Body of pancreas (tissue), 4 donors: ENCODE data around the gene CFAP57. TPM values are rescaled to one million over a fixed set of nuclear protein-coding genes. Genes with fewer than 3 reads are reported as not detected.

Experiments
- ATAC-seq: fragments of 150-250 bp; one replicate; pipeline ENCODE4 v1.9.1; 2016
- DNase-seq, 4 donors: peaks; one replicate each; pipeline ENCODE4 v3.0.0-alpha.2; 2019
- H3K27ac ChIP-seq, 4 donors: fragments of 200-600 bp; sonication (generic); 1 replicate in 3 of 4; 2 replicates in 1 of 4; pipeline versions ENCODE4 v1.5.1 to v1.6.1; 2016 to 2019; ENCODE audit warnings: mild to moderate bottlenecking in 1 of 4, mixed read lengths in 1 of 4, moderate library complexity in 1 of 4
- H3K27me3 ChIP-seq, 2 donors: fragments of 200-600 bp; sonication (generic); one replicate each; pipeline ENCODE4 v1.6.0; 2016; ENCODE audit warnings: mild to moderate bottlenecking in 1 of 2
- H3K36me3 ChIP-seq, 2 donors: fragments of 200-600 bp; sonication (generic); replicated peaks in 1 of 2; 2 replicates each; pipeline ENCODE4 v1.5.1; 2016; ENCODE audit warnings: low read depth in 2 of 2; ENCODE audit not compliant: insufficient read depth in 1 of 2
- H3K4me1 ChIP-seq: fragments of 200-600 bp; sonication (generic); one replicate; pipeline ENCODE4 v1.6.0; 2016
- H3K4me3 ChIP-seq, 2 donors: fragments of 200-600 bp; sonication (generic); 1 replicate in 1 of 2; 2 replicates in 1 of 2; pipeline ENCODE4 v1.5.1; 2016 to 2019
- H3K9me3 ChIP-seq, 3 donors: fragments of 200-600 bp; sonication (generic); 1 replicate in 2 of 3; 2 replicates in 1 of 3; pipeline ENCODE4 v1.5.1; 2016
- CTCF ChIP-seq, 7 experiments: fragments of 450-650 bp in 4 of 7; fragments of 200-600 bp in 3 of 7; sonication (generic) in 3 of 7; IDR thresholded peaks; one replicate each; pipeline ENCODE4 v1.5.1; 2016 to 2019; ENCODE audit warnings: antibody characterized with exemption in 7 of 7
- POLR2A ChIP-seq, 3 donors: fragments of 450-650 bp; IDR thresholded peaks; one replicate each; pipeline ENCODE4 v1.6.1; 2016; ENCODE audit warnings: antibody characterized with exemption in 3 of 3, mild to moderate bottlenecking in 2 of 3
- WGBS, 2 donors: methylation state at CpG; one replicate each; pipeline ENCODE4 v1.1.5; 2017; 5-methylcytosine and 5-hydroxymethylcytosine counted together
- intact Hi-C: fragments of 100-400 bp; cut with DNase I; formaldehyde crosslinking; loops from one replicate; pipeline ENCODE4 v1.15.1; 2023
- total RNA-seq, 2 donors: library from RNA; depleted of rRNA; stranded (reverse); fragments of >200 nt; gene quantifications; one replicate each; pipeline ENCODE4 v1.1.0, GENCODE V29; 2016

CFAP57 gene
- total RNA-seq, 2 donors from 2014 or later: 0.26 to 1.3 TPM

- H3K36me3 ChIP-seq: no peaks in the 10 kb centered on the region
- peak within 1 kb of the TSS; percentile 72 to 84 (median 79) for H3K27ac ChIP-seq
- TF ChIP-seq CTCF (IDR thresholded peaks at IDR 0.05) (no peak), POLR2A (IDR thresholded peaks at IDR 0.05) (no peak)
- ATAC-seq: no peak
- peak in 3 of 4 donors; percentile 29 to 66 (median 63) for DNase-seq
- H3K4me3 ChIP-seq: peak within 1 kb of the TSS; percentile 14 to 23
- H3K4me1 ChIP-seq: peaks cover 53% of the 10 kb centered on the region
- no peaks in the 10 kb centered on the region for H3K9me3 ChIP-seq
- WGBS, 2 donors: 51 to 57% methylated on average over 7 of the region's 7 CpGs
- intact Hi-C loops: no loop called here
- no peaks in the 10 kb centered on the region for H3K27me3 ChIP-seq
Measured at GRCh38 chr1:43269627-43270375, 97.7 kb downstream of the CFAP57 start, which contains the start of gene TMEM125. Gene TMEM125, plus strand, starts transcription at chr1:43269983. Its CDS starts 2,740 bp downstream, at chr1:43272723.

- DNase-seq (peak; percentile 92 to 96 (median 95)), ATAC-seq (peak; percentile 95)
- TF ChIP-seq POLR2A (IDR thresholded peaks at IDR 0.05) (peak; percentile 67 to 87 (median 79)), CTCF (IDR thresholded peaks at IDR 0.05) (no peak)
- Histone ChIP-seq H3K36me3 (no peaks in the 10 kb centered on the region), H3K27ac (peak overlapping the region; percentile 72 to 84 (median 79)), H3K4me3 (peak overlapping the region; percentile 14 to 23), H3K4me1 (peaks cover 51% of the 10 kb centered on the region), H3K9me3 (no peaks in the 10 kb centered on the region), H3K27me3 (no peaks in the 10 kb centered on the region)
- 3% methylated on average over 17 to 29 of the region's 29 CpGs for WGBS, 2 donors
- intact Hi-C loops: no loop called here
Measured at GRCh38 chr1:43270421-43271095, 98.4 kb downstream of the CFAP57 start.

GRCh38 chr1:43271186-43272118 is 99.3 kb downstream of the CFAP57 start:
- Histone ChIP-seq H3K27ac (peak overlapping the region; percentile 72 to 84 (median 79)), H3K27me3 (no peaks in the 10 kb centered on the region), H3K9me3 (no peaks in the 10 kb centered on the region), H3K4me1 (peaks cover 56% of the 10 kb centered on the region), H3K4me3 (peak overlapping the region; percentile 14 to 23), H3K36me3 (no peaks in the 10 kb centered on the region)
- ATAC-seq (no peak), DNase-seq (peak in 1 of 4 donors; percentile 2)
- intact Hi-C loops: no loop called here
- TF ChIP-seq POLR2A (IDR thresholded peaks at IDR 0.05): no peak
- WGBS, 2 donors: 29% methylated on average over 12 of the region's 12 CpGs

GRCh38 chr1:43272161-43272560 is 100.0 kb downstream of the CFAP57 start:
- H3K4me3 ChIP-seq: no peak overlapping the region
- H3K27ac ChIP-seq: peak overlapping the region in 1 of 4 donors; percentile 84
- ATAC-seq: no peak
- H3K36me3 ChIP-seq: no peaks in the 10 kb centered on the region
- no peak for DNase-seq
- H3K9me3 ChIP-seq: no peaks in the 10 kb centered on the region
- intact Hi-C loops: no loop called here
- 58 to 59% methylated on average over 8 to 9 of the region's 9 CpGs for WGBS, 2 donors
- peaks cover 63% of the 10 kb centered on the region for H3K4me1 ChIP-seq
- H3K27me3 ChIP-seq: no peaks in the 10 kb centered on the region
- TF ChIP-seq POLR2A (IDR thresholded peaks at IDR 0.05) (no peak), CTCF (IDR thresholded peaks at IDR 0.05) (no peak)
